GM19099 (cell line): ENCODE measurements around the gene KIAA1671.

Experiments
- POLR2A ChIP-seq: IDR thresholded peaks from 3 replicates; pipeline ENCODE4 v1.6.1; 2011; ENCODE audit warnings: low read depth; ENCODE audit not compliant: insufficient read length; ENCODE audit errors: extremely low read depth

Gene KIAA1671

DNA sequence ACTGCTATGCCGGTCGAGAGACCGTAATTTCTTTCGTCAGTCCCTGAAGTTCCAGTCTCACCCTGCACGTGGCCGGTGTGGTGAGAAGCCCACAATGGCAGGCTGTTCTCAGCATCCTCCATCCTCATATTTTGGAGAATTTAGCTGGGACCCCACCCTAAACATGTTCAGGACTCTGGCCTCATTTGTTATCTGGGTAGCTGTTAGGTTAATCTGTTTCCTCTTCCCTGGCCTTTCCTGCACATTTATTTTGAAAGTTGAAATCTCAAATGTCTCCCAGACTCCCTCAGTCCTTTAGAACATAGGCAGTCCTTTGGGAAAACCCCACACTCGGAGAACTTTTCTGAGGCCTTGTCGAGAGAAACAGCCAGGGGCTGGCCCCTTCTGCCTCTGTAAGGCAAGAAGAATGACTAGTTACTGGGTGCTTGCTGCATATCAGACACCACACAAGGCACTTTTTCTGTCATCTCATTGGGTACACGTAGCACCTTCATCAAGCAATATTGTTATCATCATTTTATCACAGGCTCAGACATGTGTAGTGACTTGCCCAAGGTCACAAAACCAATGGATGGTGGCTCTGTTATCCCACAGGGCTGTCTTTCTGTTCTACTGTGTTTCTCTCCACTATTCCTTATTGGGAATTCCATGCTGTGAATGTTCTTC lies 137.8 kb downstream of the KIAA1671 start:
- no peak for TF ChIP-seq POLR2A

DNA sequence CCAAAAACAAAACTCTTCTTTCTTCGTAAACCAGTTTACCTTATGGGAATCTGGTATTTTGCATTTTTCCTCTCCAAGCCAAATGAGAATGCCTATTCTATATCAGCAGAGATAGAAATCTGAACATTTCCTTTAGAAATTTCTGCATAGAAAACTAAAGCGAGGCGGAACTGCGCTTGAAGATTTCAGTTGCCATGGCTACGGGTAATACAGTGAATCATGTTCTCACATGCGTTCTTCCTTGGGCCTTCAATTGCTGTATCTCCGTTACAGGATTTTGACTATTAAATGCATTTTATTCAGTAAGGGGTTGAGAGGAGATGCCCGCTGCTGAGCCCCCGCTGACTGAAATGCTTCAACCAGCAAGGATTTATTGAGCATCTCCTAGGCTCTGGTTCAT lies 138.9 kb downstream of the KIAA1671 start:
- TF ChIP-seq POLR2A: no peak

GRCh38 chr22:25092119-25092518 lies 139.6 kb downstream of the KIAA1671 start:
- no peak for TF ChIP-seq POLR2A

DNA sequence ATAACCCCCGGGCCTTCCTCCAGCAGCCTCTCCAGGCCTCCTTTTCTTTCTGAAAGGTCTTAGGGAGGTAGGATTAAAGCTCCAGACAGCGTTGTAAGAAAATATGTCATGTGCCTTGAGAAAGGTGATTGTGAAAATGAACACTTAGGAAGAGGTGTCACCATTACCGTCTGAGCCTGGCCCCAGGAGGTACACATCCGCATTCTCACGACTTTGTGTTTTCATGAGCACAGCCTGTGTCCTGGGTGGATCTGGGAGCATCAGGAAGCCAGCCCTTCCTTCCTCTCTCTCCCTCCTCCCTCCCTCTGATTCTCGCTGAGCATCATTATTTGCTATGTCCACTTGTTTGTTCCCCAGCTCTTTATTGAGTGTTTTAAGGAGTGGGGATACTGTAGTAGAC lies 142.1 kb downstream of the KIAA1671 start:
- no peak for TF ChIP-seq POLR2A

GRCh38 chr22:25095869-25096268 lies 143.4 kb downstream of the KIAA1671 start:
- no peak for TF ChIP-seq POLR2A

- no peak for TF ChIP-seq POLR2A
These were observed 144.3 kb downstream of the KIAA1671 start for GRCh38 chr22:25096638-25097405.

- no peak for TF ChIP-seq POLR2A
These were observed 146.0 kb downstream of the KIAA1671 start for GRCh38 chr22:25098445-25099081.

GRCh38 chr22:25099202-25099601 lies 146.7 kb downstream of the KIAA1671 start:
- TF ChIP-seq POLR2A: no peak

DNA sequence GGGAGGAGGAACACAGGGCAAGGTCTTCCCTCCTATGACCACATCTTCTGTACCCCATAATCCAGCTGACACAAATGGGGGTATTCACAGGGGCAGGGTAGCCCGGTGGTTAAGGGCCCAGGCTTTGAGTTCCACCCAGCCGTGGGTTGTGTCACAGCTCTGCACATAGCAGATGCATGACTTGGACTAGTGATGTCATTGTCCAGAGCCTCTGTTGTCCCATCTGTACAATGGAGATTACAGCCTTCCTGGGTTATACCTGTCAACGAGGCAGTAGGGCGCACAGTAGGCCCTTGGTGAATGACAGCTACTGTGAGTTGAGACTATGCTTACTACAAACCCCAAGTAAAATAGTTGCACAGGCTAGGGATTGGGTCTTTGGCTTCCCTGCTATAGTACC lies 147.9 kb downstream of the KIAA1671 start:
- no peak for TF ChIP-seq POLR2A

DNA sequence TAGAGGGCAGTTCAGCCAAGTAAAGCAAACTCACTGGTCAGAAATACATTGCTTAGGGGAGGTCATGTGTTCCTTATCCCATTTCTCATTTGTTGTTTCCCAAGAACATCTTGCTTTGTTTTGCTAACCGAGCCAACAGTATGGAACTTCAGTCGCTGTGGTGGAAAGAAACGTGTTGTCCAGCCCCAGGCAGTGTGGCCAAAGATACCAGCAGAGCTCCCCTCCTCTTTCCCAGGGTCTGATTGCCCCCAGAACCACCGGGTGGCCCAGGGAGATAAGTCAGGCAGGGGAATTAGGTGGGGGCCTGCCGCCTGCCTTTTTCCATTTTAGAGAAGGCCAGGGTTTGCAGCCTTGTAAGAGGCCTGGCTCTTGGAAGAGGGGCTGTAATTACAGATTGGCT lies 148.4 kb downstream of the KIAA1671 start:
- no peak for TF ChIP-seq POLR2A

- no peak for TF ChIP-seq POLR2A
These were observed 149.0 kb downstream of the KIAA1671 start for GRCh38 chr22:25101501-25101900.

DNA sequence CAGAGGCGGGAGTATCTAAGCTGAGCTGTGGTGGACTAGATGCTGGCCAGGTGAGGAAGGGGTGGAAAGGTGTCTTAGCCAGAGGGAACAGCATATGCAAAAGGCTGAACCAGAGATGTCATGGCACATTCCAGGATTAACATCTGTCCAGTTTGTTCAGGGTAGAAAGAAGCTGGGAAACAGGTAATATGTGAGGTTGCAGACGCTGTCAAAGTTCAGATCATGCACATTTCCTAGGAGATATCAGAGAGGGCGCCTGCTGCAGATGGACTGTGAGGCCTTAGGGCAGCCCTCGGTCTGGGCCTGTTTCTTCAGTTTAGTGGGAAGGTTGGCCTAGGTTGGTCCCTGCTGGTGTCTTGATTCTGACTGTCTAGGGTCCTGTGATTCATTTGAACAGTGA lies 149.5 kb downstream of the KIAA1671 start:
- TF ChIP-seq POLR2A: no peak

GRCh38 chr22:25102722-25103121 lies 150.2 kb downstream of the KIAA1671 start:
- TF ChIP-seq POLR2A: no peak

- no peak for TF ChIP-seq POLR2A
These were observed 151.9 kb downstream of the KIAA1671 start for GRCh38 chr22:25104367-25104766.

DNA sequence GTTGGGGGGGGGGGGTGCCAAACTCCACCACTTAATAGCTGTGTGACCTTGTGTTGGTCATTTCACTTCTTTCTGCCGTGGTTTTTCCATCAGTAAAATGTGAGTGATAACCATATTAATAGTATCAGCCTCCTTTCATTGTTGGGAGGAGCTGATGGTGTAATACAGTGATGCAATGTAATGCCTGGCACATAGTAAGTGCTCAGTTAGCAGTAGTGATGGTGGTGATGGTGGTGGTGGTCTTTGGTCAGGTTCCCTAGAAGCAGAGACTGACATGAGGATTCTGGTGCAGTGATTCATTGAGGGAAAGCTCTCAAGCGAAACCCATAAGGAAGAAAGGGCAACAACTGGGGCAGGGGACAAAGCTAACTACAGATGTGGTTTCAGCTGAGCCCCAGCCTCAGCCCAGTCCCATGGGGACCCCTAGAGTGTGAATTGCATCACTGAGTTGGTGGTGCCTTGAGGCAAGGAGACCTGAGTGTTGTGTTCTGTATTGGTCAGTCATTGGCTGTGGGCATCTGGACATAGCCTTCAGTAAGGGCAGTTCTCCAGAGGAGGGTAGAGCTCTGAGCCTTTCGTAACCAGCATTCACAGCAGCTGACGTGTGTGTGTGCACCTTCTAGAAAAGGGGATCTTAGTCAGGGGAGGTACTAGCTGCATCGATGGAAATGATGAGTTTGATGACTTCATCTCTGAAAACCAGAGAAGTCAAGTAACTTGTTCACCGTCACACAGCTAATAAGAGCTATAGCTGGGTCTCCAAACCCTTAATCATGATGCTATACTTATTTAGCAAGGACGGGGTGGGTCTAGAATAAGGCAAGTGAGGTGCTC lies 153.5 kb downstream of the KIAA1671 start:
- TF ChIP-seq POLR2A: no peak
